Activated CD8-positive, alpha-beta memory T cell treated with anti-CD3 and anti-CD28 coated beads for 36 hours (primary cell): ENCODE measurements around the gene CUX1. TPM values are rescaled to one million over a fixed set of nuclear protein-coding genes. Genes with fewer than 3 reads are reported as not detected.

Experiments used
- CTCF ChIA-PET: fragments of 350-600 bp; sonication (Branson Sonifier 250); formaldehyde crosslinking; loops from one replicate; lab custom pipeline; 2021; ENCODE audit warnings: antibody characterized with exemption; lab: Charles Lee
- POLR2A ChIA-PET: fragments of 350-600 bp; sonication (Branson Sonifier 250); formaldehyde crosslinking; loops from one replicate; lab custom pipeline; 2021; ENCODE audit warnings: antibody characterized with exemption; lab: Charles Lee
- total RNA-seq, 2 experiments: library from RNA; stranded (reverse); gene quantifications; one replicate each; pipeline ENCODE4 v1.2.3, GENCODE V29; 2021

The CUX1 gene
- 10 to 100 TPM; 21.1 to 23.2 TPM for total RNA-seq

GRCh38 chr7:101817471-101818286 is at the start of gene CUX1:
CUX1 (plus strand) TSS chr7:101817626; CDS start chr7:101817640, 14 bp downstream.
- CTCF ChIA-PET, result no interaction called here
- POLR2A ChIA-PET, result interaction anchor here (0.6 kb wide), 2 partner anchors 20 to 576 kb away, joined by 4 to 14 read pairs; no protein-coding TSS in a partner anchor

- CTCF ChIA-PET, result interaction anchor here (1.1 kb wide), 1 partner anchor 10 kb away, joined by 4 read pairs; no protein-coding TSS in a partner anchor
Measured at GRCh38 chr7:101768280-101768679, 49.1 kb upstream of the CUX1 start.

GRCh38 chr7:101770466-101770865 is 47.0 kb upstream of the CUX1 start:
- ChIA-PET POLR2A (no interaction called here), CTCF (no interaction called here)

More at GRCh38 chr7:101768280-101768679, 49.1 kb upstream of the CUX1 start:
- POLR2A ChIA-PET, result no interaction called here

- CTCF ChIA-PET, result no interaction called here
Measured at GRCh38 chr7:101772508-101773211, 44.8 kb upstream of the CUX1 start.

GRCh38 chr7:101775181-101775580 is 42.2 kb upstream of the CUX1 start:
- CTCF ChIA-PET, result no interaction called here
- POLR2A ChIA-PET, result no interaction called here

More at GRCh38 chr7:101772508-101773211, 44.8 kb upstream of the CUX1 start:
- POLR2A ChIA-PET, result no interaction called here

GRCh38 chr7:101778026-101778580 is 39.3 kb upstream of the CUX1 start:
- ChIA-PET POLR2A (no interaction called here), CTCF (no interaction called here)

- CTCF ChIA-PET, result no interaction called here
- POLR2A ChIA-PET, result no interaction called here
Measured at GRCh38 chr7:101779267-101779666, 38.2 kb upstream of the CUX1 start.

GRCh38 chr7:101780281-101780680 is 37.1 kb upstream of the CUX1 start:
- POLR2A ChIA-PET, result no interaction called here

GRCh38 chr7:101781439-101781838 is 36.0 kb upstream of the CUX1 start:
- ChIA-PET POLR2A (no interaction called here), CTCF (no interaction called here)

More at GRCh38 chr7:101780281-101780680, 37.1 kb upstream of the CUX1 start:
- CTCF ChIA-PET, result no interaction called here

GRCh38 chr7:101782476-101782875 is 35.0 kb upstream of the CUX1 start:
- CTCF ChIA-PET, result no interaction called here
- POLR2A ChIA-PET, result no interaction called here

GRCh38 chr7:101782896-101783295 is 34.5 kb upstream of the CUX1 start:
- ChIA-PET CTCF (no interaction called here), POLR2A (no interaction called here)

GRCh38 chr7:101783381-101784181 is 33.8 kb upstream of the CUX1 start:
- POLR2A ChIA-PET, result no interaction called here
- CTCF ChIA-PET, result interaction anchor here (0.5 kb wide), 1 partner anchor 14 kb away, joined by 3 read pairs; no protein-coding TSS in a partner anchor

- ChIA-PET POLR2A (no interaction called here), CTCF (interaction anchor here (0.5 kb wide), 1 partner anchor 15 kb away, joined by 3 read pairs; no protein-coding TSS in a partner anchor)
Measured at GRCh38 chr7:101784292-101785127, 32.9 kb upstream of the CUX1 start.

- CTCF ChIA-PET, result no interaction called here
- POLR2A ChIA-PET, result no interaction called here
Measured at GRCh38 chr7:101787864-101788263, 29.6 kb upstream of the CUX1 start.

GRCh38 chr7:101788517-101788916 is 28.9 kb upstream of the CUX1 start:
- POLR2A ChIA-PET, result no interaction called here
- CTCF ChIA-PET, result no interaction called here

GRCh38 chr7:101790566-101791293 is 26.7 kb upstream of the CUX1 start:
- CTCF ChIA-PET, result interaction anchor here (0.7 to 0.9 kb wide), 2 partner anchors 24 to 414 kb away, joined by 5 read pairs; no protein-coding TSS in a partner anchor
- POLR2A ChIA-PET, result no interaction called here

- CTCF ChIA-PET, result no interaction called here
- POLR2A ChIA-PET, result no interaction called here
Measured at GRCh38 chr7:101792051-101792681, 25.3 kb upstream of the CUX1 start.
